HepG2 (cell line): Measurements from ENCODE around the gene NCLN. TPM values are rescaled to one million over a fixed set of nuclear protein-coding genes. Genes with fewer than 3 reads are reported as not detected.

Experiments
- ATAC-seq: fragments of 200-7000 bp; cut with Tn5 transposase; 3 replicates; pipeline ENCODE4 v1.9.1; 2020; ENCODE audit warnings: mild to moderate bottlenecking, moderate library complexity
- BruUV-seq: library from RNA; stranded (reverse); fragments of 400-500 nt; replicated peaks from 2 replicates; lab custom pipeline; 2021; lab: Mats Ljungman, UMichigan
- CTCF ChIA-PET: fragments of 300-600 bp; formaldehyde crosslinking; extraction: SDS; loops from one replicate; lab custom pipeline; 2021; ENCODE audit warnings: low total read pairs, inconsistent platforms, low intra/inter-chr PET ratio; lab: Yijun Ruan, JAX
- POLR2A ChIA-PET: fragments of 350-600 bp; sonication (Branson Sonifier 250); formaldehyde crosslinking; loops from one replicate; lab custom pipeline; 2020; ENCODE audit warnings: antibody characterized with exemption, inconsistent platforms; lab: Yijun Ruan, JAX
- DNase-seq: peaks from one replicate; pipeline ENCODE4 v3.0.0-alpha.2; 2015; ENCODE audit warnings: low spot score
- FAIRE-seq: peaks from 3 replicates; lab custom pipeline; 2011; peaks lifted over from hg19 to GRCh38; lab: Jason Lieb, UNC
- H2AFZ ChIP-seq: one replicate; pipeline ENCODE4 v1.6.1; 2011; ENCODE audit warnings: low read length, inconsistent platforms
- H3K27ac ChIP-seq: fragments of 300-600 bp; 3 replicates; pipeline ENCODE4 v1.8.0; 2011; ENCODE audit warnings: mixed run types, mild to moderate bottlenecking, mixed read lengths, low read length, inconsistent platforms; ENCODE audit not compliant: insufficient read depth; ENCODE audit errors: extremely low read length
- H3K27me3 ChIP-seq, 2 experiments: fragments of 200-600 bp in 1 of 2; 2 replicates in 1 of 2; 3 replicates in 1 of 2; pipeline versions ENCODE4 v1.6.0 to v1.8.0; 2011; ENCODE audit warnings: low read length in 2 of 2, mild to moderate bottlenecking in 2 of 2, moderate library complexity in 2 of 2, inconsistent platforms in 1 of 2; ENCODE audit not compliant: insufficient read depth in 2 of 2, control insufficient read depth in 1 of 2
- H3K36me3 ChIP-seq, 2 experiments: fragments of 200-600 bp in 1 of 2; replicated peaks in 1 of 2; 2 replicates in 1 of 2; 3 replicates in 1 of 2; pipeline versions ENCODE4 v1.5.1 to v1.8.0; 2011; ENCODE audit warnings: low read length in 2 of 2, inconsistent platforms in 1 of 2; ENCODE audit not compliant: insufficient read depth in 2 of 2, control insufficient read depth in 1 of 2
- H3K4me1 ChIP-seq: 2 replicates; pipeline ENCODE4 v1.5.1; 2012; ENCODE audit warnings: low read length, inconsistent platforms; ENCODE audit not compliant: insufficient read depth
- H3K4me2 ChIP-seq: 2 replicates; pipeline ENCODE4 v1.6.0; 2011; ENCODE audit warnings: low read depth, low read length, inconsistent platforms
- H3K4me3 ChIP-seq, 3 experiments: fragments of 200-600 bp in 1 of 3; sonication (generic), shearing (Covaris generic) in 1 of 3; replicated peaks in 1 of 3; 2 replicates each; pipeline ENCODE4 v1.5.1; 2011 to 2016; ENCODE audit warnings: low read length in 3 of 3, inconsistent platforms in 2 of 3, low read depth in 2 of 3, mild to moderate bottlenecking in 2 of 3, control low read depth in 1 of 3, mixed read lengths in 1 of 3; ENCODE audit not compliant: insufficient read depth in 1 of 3
- H3K79me2 ChIP-seq: one replicate; pipeline ENCODE4 v1.6.1; 2011; ENCODE audit warnings: low read length, inconsistent platforms; ENCODE audit not compliant: insufficient read depth
- H3K9ac ChIP-seq: 2 replicates; pipeline ENCODE4 v1.6.0; 2011; ENCODE audit warnings: mild to moderate bottlenecking, low read depth, low read length, inconsistent platforms; ENCODE audit not compliant: insufficient read depth
- H3K9me3 ChIP-seq: 2 replicates; pipeline ENCODE4 v1.5.1; 2012; ENCODE audit warnings: mild to moderate bottlenecking, low read length
- H4K20me1 ChIP-seq: 2 replicates; pipeline ENCODE4 v1.6.0; 2011; ENCODE audit warnings: inconsistent platforms, mild to moderate bottlenecking, low read length, moderate library complexity; ENCODE audit not compliant: insufficient read depth
- AGO2 ChIP-seq: fragments of 200-400 bp; formaldehyde crosslinking; optimal IDR thresholded peaks from 2 replicates; pipeline ENCODE3; 2017; ENCODE audit warnings: mild to moderate bottlenecking, low read depth, low read length, moderate library complexity
- PREB ChIP-seq: sonication (generic); formaldehyde crosslinking; IDR thresholded peaks from 2 replicates; pipeline ENCODE4 v1.4.0; 2020; ENCODE audit warnings: missing genetic modification reagents
- RBFOX2 ChIP-seq: fragments of 200-400 bp; formaldehyde crosslinking; IDR thresholded peaks from 2 replicates; pipeline ENCODE4 v1.6.1; 2017; ENCODE audit warnings: low read depth, mild to moderate bottlenecking, low read length
- WGBS: methylation state at CpG from one replicate; pipeline ENCODE4 v1.1.6; 2017; ENCODE audit warnings: low lambda C conversion rate; 5-methylcytosine and 5-hydroxymethylcytosine counted together
- in situ Hi-C: cut with HindIII; loops from 2 replicates; pipeline ENCODE4 v1.10.0; 2017; ENCODE audit warnings: low pct_unique_long_range_greater_than_20kb; ENCODE audit not compliant: extremely low pct_ligation_motif_present
- intact Hi-C: fragments of 100-400 bp; cut with micrococcal nuclease; formaldehyde crosslinking; loops from one replicate; pipeline ENCODE4 v1.10.0; 2022; ENCODE audit not compliant: unreplicated experiment
- polyA plus RNA-seq, 8 experiments: library from polyadenylated mRNA; depleted of rRNA in 3 of 8; stranded (reverse) in 7 of 8; unstranded in 1 of 8; fragments of >200 nt; fragmentation: Illumina TruSeq in 4 of 8; extraction: Trizol in 4 of 8; gene quantifications; 2 replicates each; pipeline versions ENCODE4 v1.2.1 to v1.2.3, GENCODE V29; 2011 to 2016; ENCODE audit warnings: low read depth in 4 of 8, missing spikeins in 1 of 8, mixed read lengths in 1 of 8; ENCODE audit not compliant: insufficient read depth in 1 of 8
- total RNA-seq, 5 experiments: library from RNA; depleted of rRNA; stranded (reverse); fragments of >200 nt; fragmentation: Illumina TruSeq; extraction: Trizol; gene quantifications; 2 replicates each; pipeline ENCODE4 v1.2.3, GENCODE V29; 2016; ENCODE audit warnings: low read depth in 1 of 5

Gene NCLN
- total and polyA plus RNA-seq, 2 of the 13 experiments (the other 11 are each of a cell fraction or from before 2014, with no cell fraction given) = 42.6 to 56.0 TPM

GRCh38 chr19:3193256-3194105 is 7.8 kb downstream of the NCLN start:
- CTCF ChIA-PET = no interaction called here
- no peak for FAIRE-seq
- H3K4me2 ChIP-seq = no peak overlapping the region
- H4K20me1 ChIP-seq = no peaks in the 10 kb centered on the region
- BruUV-seq = no TSS peak
- H3K9ac ChIP-seq = no peak overlapping the region
- H3K27me3 ChIP-seq = no peaks in the 10 kb centered on the region
- 96% methylated on average over 21 of the region's 40 CpGs for WGBS
- no peak for ATAC-seq
- no peak overlapping the region for H3K4me3 ChIP-seq
- peaks cover 20% of the 10 kb centered on the region for H3K79me2 ChIP-seq
- H3K36me3 ChIP-seq = peaks cover 5 to 15% of the 10 kb centered on the region in 2 experiments; a peak in 3 of 5 replicates
- no peak for DNase-seq
- in situ Hi-C loops (no loop called here), intact Hi-C loops (no loop called here)
- H3K27ac ChIP-seq = no peak overlapping the region
- POLR2A ChIA-PET = no interaction called here
- H3K4me1 ChIP-seq = peaks cover 5% of the 10 kb centered on the region; the same call in 1 of the 2 replicates
- no peaks in the 10 kb centered on the region for H3K9me3 ChIP-seq
- no peak for TF ChIP-seq PREB
- 0 out of 2 replicates have a peak, but pooled peaks have one; percentile 43 for TF ChIP-seq RBFOX2
- peak; percentile 38 for TF ChIP-seq AGO2
- TF ChIP-seq, all 625 proteins: peak for 2
- no peak overlapping the region for H2AFZ ChIP-seq
